CD4-positive, alpha-beta T cell treated with Interleukin-21 for 1 hour (primary cell): ENCODE measurements around the gene C1QL2.

Experiments
- DNase-seq: peaks from one replicate; pipeline ENCODE4 v3.0.0-alpha.2; 2020

Gene C1QL2

GRCh38 chr2:119136093-119136492, 22.5 kb downstream of the C1QL2 start:
- DNase-seq = no peak

- no peak for DNase-seq
These were observed 23.8 kb downstream of the C1QL2 start for GRCh38 chr2:119134775-119135174.

- peak; percentile 16 for DNase-seq
These were observed 31.9 kb downstream of the C1QL2 start for GRCh38 chr2:119126650-119127049.

- DNase-seq = no peak
These were observed 35.2 kb downstream of the C1QL2 start for GRCh38 chr2:119123389-119123788.

- DNase-seq = no peak
These were observed 35.9 kb downstream of the C1QL2 start for GRCh38 chr2:119122663-119123062.

GRCh38 chr2:119119999-119120756, 38.4 kb downstream of the C1QL2 start:
- DNase-seq = no peak

GRCh38 chr2:119119076-119119785, 39.3 kb downstream of the C1QL2 start:
- DNase-seq = no peak

- no peak for DNase-seq
These were observed 40.4 kb downstream of the C1QL2 start for GRCh38 chr2:119117891-119118882.

- no peak for DNase-seq
These were observed 41.1 kb downstream of the C1QL2 start for GRCh38 chr2:119117408-119117807.

- DNase-seq = no peak
These were observed 41.9 kb downstream of the C1QL2 start for GRCh38 chr2:119116411-119117295.

GRCh38 chr2:119114266-119114665, 44.3 kb downstream of the C1QL2 start:
- DNase-seq = no peak

- DNase-seq = no peak
These were observed 45.1 kb downstream of the C1QL2 start for GRCh38 chr2:119113489-119113770.

GRCh38 chr2:119112770-119113488, 45.6 kb downstream of the C1QL2 start:
- DNase-seq = no peak

- DNase-seq = no peak
These were observed 46.3 kb downstream of the C1QL2 start for GRCh38 chr2:119112230-119112629.

GRCh38 chr2:119111115-119111975, 47.2 kb downstream of the C1QL2 start:
- no peak for DNase-seq

GRCh38 chr2:119109866-119110265, 48.7 kb downstream of the C1QL2 start:
- DNase-seq = no peak

GRCh38 chr2:119108186-119108585, 50.4 kb downstream of the C1QL2 start:
- no peak for DNase-seq

GRCh38 chr2:119106301-119106897, 52.2 kb downstream of the C1QL2 start:
- DNase-seq = no peak
